Nephron progenitor cell (in vitro differentiated cells): ENCODE results near the gene KLK3.

Source experiments
- DNase-seq: peaks from one replicate; pipeline ENCODE4 v3.0.0; 2021
- H3K27ac Mint-ChIP-seq: 2 replicates; pipeline ENCODE4 v1.8.0; 2021; ENCODE audit warnings: mild to moderate bottlenecking, moderate library complexity, mixed read lengths
- H3K27me3 Mint-ChIP-seq: 2 replicates; pipeline ENCODE4 v1.8.0; 2021; ENCODE audit warnings: mild to moderate bottlenecking, low read depth, mixed read lengths; ENCODE audit not compliant: poor library complexity
- H3K36me3 Mint-ChIP-seq: 2 replicates; pipeline ENCODE4 v1.8.0; 2021; ENCODE audit warnings: low read depth, mixed read lengths
- H3K4me1 Mint-ChIP-seq: 2 replicates; pipeline ENCODE4 v1.8.0; 2021; ENCODE audit warnings: mixed read lengths
- H3K4me3 Mint-ChIP-seq: 2 replicates; pipeline ENCODE4 v1.8.0; 2021; ENCODE audit warnings: mild to moderate bottlenecking, moderate library complexity, mixed read lengths
- H3K9me3 Mint-ChIP-seq: 2 replicates; pipeline ENCODE4 v1.8.0; 2021; ENCODE audit warnings: mild to moderate bottlenecking, moderate library complexity, mixed read lengths
- CTCF ChIP-seq: fragments of 200-600 bp; sonication (generic); IDR thresholded peaks from 2 replicates; pipeline ENCODE4 v1.5.0; 2021; ENCODE audit warnings: antibody characterized with exemption

Gene KLK3

GRCh38 chr19:50817941-50818858 is 36.5 kb upstream of the KLK3 start:
- Mint-ChIP-seq H3K9me3 (peaks cover 19% of the 10 kb centered on the region), H3K4me3 (peak overlapping the region; percentile 74), H3K27ac (no peak overlapping the region), H3K4me1 (peaks cover 31% of the 10 kb centered on the region), H3K27me3 (peaks cover 95% of the 10 kb centered on the region), H3K36me3 (no peaks in the 10 kb centered on the region)
- peak; percentile 92 for DNase-seq
- no peak for TF ChIP-seq CTCF

- H3K4me1 Mint-ChIP-seq, result peaks cover 31% of the 10 kb centered on the region
- no peak overlapping the region for H3K27ac Mint-ChIP-seq
- no peak for TF ChIP-seq CTCF
- no peak for DNase-seq
- H3K4me3 Mint-ChIP-seq, result peak overlapping the region; percentile 64
- H3K27me3 Mint-ChIP-seq, result peaks cover 96% of the 10 kb centered on the region
- H3K36me3 Mint-ChIP-seq, result no peaks in the 10 kb centered on the region
- peaks cover 19% of the 10 kb centered on the region for H3K9me3 Mint-ChIP-seq
Observed at GRCh38 chr19:50818859-50819472, 35.7 kb upstream of the KLK3 start.

- Mint-ChIP-seq H3K4me1 (peaks cover 31% of the 10 kb centered on the region), H3K9me3 (peaks cover 22% of the 10 kb centered on the region), H3K36me3 (no peaks in the 10 kb centered on the region), H3K27ac (no peak overlapping the region), H3K4me3 (no peak overlapping the region), H3K27me3 (peaks cover 95% of the 10 kb centered on the region)
- DNase-seq, result no peak
- no peak for TF ChIP-seq CTCF
Observed at GRCh38 chr19:50819636-50820035, 35.1 kb upstream of the KLK3 start.

GRCh38 chr19:50820086-50820485 is 34.6 kb upstream of the KLK3 start:
- Mint-ChIP-seq H3K27ac (no peak overlapping the region), H3K9me3 (peaks cover 18% of the 10 kb centered on the region), H3K36me3 (no peaks in the 10 kb centered on the region), H3K4me1 (peaks cover 31% of the 10 kb centered on the region), H3K4me3 (no peak overlapping the region), H3K27me3 (peaks cover 96% of the 10 kb centered on the region)
- no peak for DNase-seq
- no peak for TF ChIP-seq CTCF

GRCh38 chr19:50820549-50821247 is 34.0 kb upstream of the KLK3 start:
- no peaks in the 10 kb centered on the region for H3K36me3 Mint-ChIP-seq
- H3K9me3 Mint-ChIP-seq, result peaks cover 16% of the 10 kb centered on the region
- peaks cover 31% of the 10 kb centered on the region for H3K4me1 Mint-ChIP-seq
- peak overlapping the region; percentile 33 for H3K4me3 Mint-ChIP-seq
- H3K27me3 Mint-ChIP-seq, result peaks cover 92% of the 10 kb centered on the region
- DNase-seq, result peak; percentile 30
- TF ChIP-seq CTCF, result no peak
- no peak overlapping the region for H3K27ac Mint-ChIP-seq
